Peyer's patch (tissue), 4 donors: ENCODE results near the gene NR6A1. TPM values are rescaled to one million over a fixed set of nuclear protein-coding genes. Genes with fewer than 3 reads are reported as not detected.
A peak's percentile ranks its signal among the peaks of the same experiment; 100 is the strongest.

Experiments
- DNase-seq, 3 donors: peaks; one replicate each; pipeline ENCODE4 v3.0.0-alpha.2; 2017 to 2019
- H3K27ac ChIP-seq, 4 donors: fragments of 200-600 bp; sonication (generic); one replicate each; pipeline ENCODE4 v1.5.1; 2016 to 2019
- H3K27me3 ChIP-seq, 2 donors: fragments of 200-600 bp; sonication (generic); one replicate each; pipeline ENCODE4 v1.5.1; 2019
- H3K36me3 ChIP-seq, 3 donors: fragments of 200-600 bp; sonication (generic); one replicate each; pipeline ENCODE4 v1.5.1; 2016 to 2019
- H3K4me1 ChIP-seq, 4 donors: fragments of 200-600 bp; sonication (generic); one replicate each; pipeline ENCODE4 v1.5.1; 2016 to 2019
- H3K4me3 ChIP-seq, 4 donors: fragments of 200-600 bp; sonication (generic); 1 replicate in 3 of 4; 2 replicates in 1 of 4; pipeline ENCODE4 v1.5.1; 2016 to 2019; ENCODE audit warnings: mild to moderate bottlenecking in 1 of 4
- H3K9me3 ChIP-seq, 4 donors: fragments of 200-600 bp; sonication (generic); one replicate each; pipeline ENCODE4 v1.5.1; 2016 to 2019; ENCODE audit warnings: mild to moderate bottlenecking in 1 of 4
- CTCF ChIP-seq, 6 experiments: fragments of 450-650 bp in 4 of 6; fragments of 200-600 bp in 2 of 6; sonication (generic) in 1 of 6; IDR thresholded peaks; one replicate each; pipeline ENCODE4 v1.5.1; 2017 to 2019; ENCODE audit warnings: antibody characterized with exemption in 6 of 6, mild to moderate bottlenecking in 3 of 6, moderate library complexity in 1 of 6
- POLR2A ChIP-seq, 2 donors: fragments of 450-650 bp; IDR thresholded peaks; one replicate each; pipeline ENCODE4 v1.5.1; 2017; ENCODE audit warnings: antibody characterized with exemption in 2 of 2, mild to moderate bottlenecking in 2 of 2, moderate library complexity in 2 of 2
- total RNA-seq, 4 donors: library from RNA; depleted of rRNA; stranded (reverse); fragments of >200 nt; gene quantifications; one replicate each; pipeline ENCODE4 v1.1.0, GENCODE V29; 2016

The NR6A1 gene
- total RNA-seq, 4 donors from 2014 or later, result 10.7 to 43.0 (median 28.1) TPM

GRCh38 chr9:124658165-124659017 lies 112.7 kb downstream of the NR6A1 start:
- H3K9me3 ChIP-seq, result no peaks in the 10 kb centered on the region
- TF ChIP-seq POLR2A (IDR thresholded peaks at IDR 0.05) (no peak), CTCF (IDR thresholded peaks at IDR 0.05) (no peak)
- peak overlapping the region in 3 of 4 donors; percentile 58 to 84 (median 66) for H3K27ac ChIP-seq
- DNase-seq, result peak in 2 of 3 donors; percentile 50 to 71
- no peaks in the 10 kb centered on the region for H3K27me3 ChIP-seq
- H3K4me1 ChIP-seq, result peaks cover 0 to 7% (median 0%) of the 10 kb centered on the region in 4 donors
- H3K4me3 ChIP-seq, result peak overlapping the region; percentile 34 to 60 (median 46)
- H3K36me3 ChIP-seq, result no peaks in the 10 kb centered on the region

DNA sequence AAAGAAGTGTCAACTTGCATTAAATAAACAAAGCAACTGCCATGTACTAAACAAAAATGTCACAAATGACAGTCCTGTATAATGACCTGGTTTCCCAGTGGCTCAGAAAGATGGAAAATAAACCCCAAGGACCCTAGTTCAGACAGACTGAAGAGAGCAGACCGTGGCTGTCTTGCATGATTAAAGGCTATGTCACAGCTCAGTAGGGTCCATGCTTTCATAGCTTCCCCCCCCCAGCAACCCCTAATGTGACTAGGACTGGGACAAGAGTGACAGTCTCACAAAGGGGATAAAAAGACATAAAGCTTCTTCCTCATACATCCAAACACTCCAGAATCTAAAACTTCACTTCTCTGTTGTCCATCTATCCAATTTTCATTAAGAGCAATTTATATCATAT lies 113.6 kb downstream of the NR6A1 start:
- TF ChIP-seq CTCF (IDR thresholded peaks at IDR 0.05) (no peak), POLR2A (IDR thresholded peaks at IDR 0.05) (no peak)
- no peak for DNase-seq

DNA sequence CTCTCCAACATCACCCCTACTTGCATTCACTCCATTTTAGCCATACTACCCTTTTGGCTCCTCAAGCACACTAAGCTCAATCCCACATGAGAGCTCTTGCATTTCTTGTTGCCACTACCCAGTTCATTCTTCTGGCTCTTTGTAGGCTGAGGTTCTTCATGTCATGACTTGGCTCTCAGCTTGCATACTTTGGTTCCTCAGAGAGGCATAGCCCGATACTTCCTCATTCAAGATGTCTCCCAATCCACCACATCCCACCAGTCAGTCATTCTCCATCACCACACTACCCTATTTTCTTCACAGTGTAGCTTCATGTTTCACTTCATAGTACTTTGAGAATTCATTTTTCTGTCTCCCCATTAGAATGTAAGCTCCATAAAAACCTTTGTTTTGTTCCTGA lies 116.7 kb downstream of the NR6A1 start:
- H3K9me3 ChIP-seq, result no peaks in the 10 kb centered on the region
- TF ChIP-seq CTCF (IDR thresholded peaks at IDR 0.05) (no peak), POLR2A (IDR thresholded peaks at IDR 0.05) (no peak)
- peaks cover 0 to under 1% (median 0%) of the 10 kb centered on the region in 4 donors for H3K4me1 ChIP-seq
- no peaks in the 10 kb centered on the region for H3K36me3 ChIP-seq
- H3K4me3 ChIP-seq, result no peak overlapping the region
- no peak for DNase-seq
- no peak overlapping the region for H3K27ac ChIP-seq
- H3K27me3 ChIP-seq, result no peaks in the 10 kb centered on the region

More for the DNA sequence above, 113.6 kb downstream of the NR6A1 start:
- H3K9me3 ChIP-seq, result no peaks in the 10 kb centered on the region
- peak overlapping the region in 1 of 4 donors; percentile 84 for H3K27ac ChIP-seq
- H3K4me1 ChIP-seq, result peaks cover 0 to 7% (median 0%) of the 10 kb centered on the region in 4 donors
- no peaks in the 10 kb centered on the region for H3K27me3 ChIP-seq
- H3K36me3 ChIP-seq, result no peaks in the 10 kb centered on the region
- no peak overlapping the region for H3K4me3 ChIP-seq

DNA sequence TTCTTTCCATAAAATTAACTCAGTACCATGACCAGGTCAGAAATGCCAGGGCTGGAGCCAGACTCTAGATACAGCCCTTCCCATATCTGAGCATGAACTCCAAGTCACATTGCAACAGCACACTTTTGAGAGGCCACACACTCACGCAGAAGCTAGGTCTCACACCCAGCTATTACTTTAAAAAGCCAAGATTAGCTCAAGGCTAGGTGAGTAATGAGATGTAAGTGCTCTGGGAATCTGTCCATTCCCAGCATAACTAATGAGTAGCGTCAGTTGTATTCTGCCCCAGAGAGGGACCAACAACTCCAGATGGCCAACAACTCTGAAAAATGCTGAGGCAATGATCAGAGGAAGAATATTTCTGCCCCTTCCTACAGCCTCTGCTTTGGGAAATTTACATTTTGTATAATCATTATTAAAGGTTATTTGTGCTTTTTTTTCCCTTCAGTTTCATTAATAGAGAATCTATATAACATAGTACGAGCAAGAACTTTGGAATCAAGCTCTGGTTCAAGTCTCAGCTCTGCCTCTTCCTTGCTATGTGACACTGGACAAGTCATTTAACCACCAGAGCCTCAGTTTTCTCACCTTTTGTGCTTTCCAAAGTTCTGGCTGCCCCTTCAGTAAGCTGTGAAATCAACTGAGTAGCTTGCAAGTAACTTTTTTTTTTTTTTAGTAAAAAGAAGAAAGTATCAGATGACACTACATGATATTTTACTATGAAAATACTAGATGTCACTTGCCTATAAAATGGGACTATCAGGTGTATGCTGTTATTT lies 118.3 kb downstream of the NR6A1 start:
- Histone ChIP-seq H3K4me3 (no peak overlapping the region), H3K9me3 (no peaks in the 10 kb centered on the region), H3K36me3 (no peaks in the 10 kb centered on the region), H3K27ac (no peak overlapping the region), H3K4me1 (no peaks in the 10 kb centered on the region), H3K27me3 (no peaks in the 10 kb centered on the region)
- TF ChIP-seq POLR2A (IDR thresholded peaks at IDR 0.05) (no peak), CTCF (IDR thresholded peaks at IDR 0.05) (no peak)
- DNase-seq, result no peak

DNA sequence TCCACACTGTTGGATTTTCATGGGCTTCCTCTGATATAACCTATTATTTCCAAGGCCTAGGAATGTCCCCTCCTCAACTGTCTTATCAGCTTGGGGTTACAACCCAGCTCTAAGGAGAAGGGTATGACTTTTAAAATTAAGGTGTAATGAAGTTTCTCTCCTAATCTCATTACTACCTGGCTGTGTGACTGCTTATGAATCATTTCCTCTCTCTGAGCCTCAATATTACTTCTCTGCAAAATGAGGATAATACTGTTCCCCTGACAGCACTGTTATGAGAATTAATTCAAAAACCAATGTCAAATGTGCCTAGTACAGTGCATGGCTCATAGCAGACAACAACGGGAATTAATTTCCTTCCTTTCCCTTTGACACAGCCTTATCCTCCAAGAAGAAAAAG lies 118.9 kb downstream of the NR6A1 start:
- TF ChIP-seq POLR2A (IDR thresholded peaks at IDR 0.05), result no peak
- no peak for TF ChIP-seq CTCF (IDR thresholded peaks at IDR 0.05)
- H3K27ac ChIP-seq, result no peak overlapping the region

More for the DNA sequence above, 118.9 kb downstream of the NR6A1 start:
- Histone ChIP-seq H3K36me3 (no peaks in the 10 kb centered on the region), H3K27me3 (no peaks in the 10 kb centered on the region), H3K4me3 (no peak overlapping the region), H3K9me3 (no peaks in the 10 kb centered on the region), H3K4me1 (no peaks in the 10 kb centered on the region)
- DNase-seq, result no peak
